ENCODE data around the gene TNIP1.
A peak's percentile ranks its signal among the peaks of the same experiment; 100 is the strongest.

Gene TNIP1

DNA sequence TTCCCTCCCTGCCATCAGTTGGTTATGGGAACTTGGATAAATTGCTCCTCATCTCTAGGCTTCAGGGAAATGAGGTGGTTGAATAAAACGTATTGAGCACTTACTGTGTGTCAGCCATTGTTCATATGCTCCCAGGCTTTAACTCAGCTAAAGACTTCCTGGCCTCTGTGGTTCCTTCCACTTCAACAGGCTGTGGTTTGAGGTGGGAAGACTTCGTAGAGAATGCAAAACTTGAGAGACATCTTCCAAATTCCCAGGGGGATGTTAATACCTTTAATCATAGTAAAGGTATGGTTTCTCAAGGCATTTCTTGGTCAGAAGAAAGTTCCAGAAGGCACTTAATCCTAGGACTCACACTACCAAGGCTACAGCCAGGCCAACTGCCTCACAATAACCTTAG lies 62.0 kb downstream of the TNIP1 start:
- DNase-seq = no peak

DNA sequence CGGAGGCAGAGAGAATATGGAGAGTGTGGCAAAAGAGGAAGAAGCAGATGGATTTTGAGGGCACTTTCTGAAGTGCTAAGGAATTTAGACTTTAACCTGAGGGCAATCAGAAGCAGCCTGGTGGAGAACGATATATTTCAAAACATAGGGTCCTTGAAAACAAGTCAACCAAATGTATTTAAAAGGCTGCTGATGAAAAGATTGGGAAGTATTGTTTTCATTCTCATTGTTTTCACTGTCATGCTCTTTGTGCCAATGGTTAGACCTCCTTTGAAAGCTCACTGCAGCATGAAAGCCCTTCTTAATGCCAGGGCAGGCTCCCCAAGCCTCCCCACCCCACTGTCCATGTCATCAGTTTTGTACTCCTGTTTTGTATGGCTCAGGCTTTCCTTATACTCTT lies 62.9 kb downstream of the TNIP1 start:
- no peak for DNase-seq

DNA sequence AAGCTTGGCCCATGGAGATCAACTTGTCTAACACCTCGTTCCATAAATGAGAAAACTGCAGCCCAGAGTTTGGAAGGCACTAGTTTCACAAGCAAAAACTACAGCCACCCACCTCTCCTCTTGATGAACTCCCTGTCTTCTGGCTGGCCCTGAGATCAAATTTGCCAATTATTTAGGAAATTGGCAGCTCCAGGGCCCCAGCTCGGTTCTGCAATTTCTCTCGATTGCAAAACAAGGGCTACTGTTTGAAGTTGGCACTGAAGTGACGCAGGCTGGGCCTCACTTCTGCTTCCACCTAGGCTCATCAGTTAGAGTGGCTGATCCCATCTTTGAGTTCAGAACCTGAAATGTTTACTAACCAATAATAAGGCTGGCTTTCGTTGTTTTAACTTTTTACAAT lies 64.1 kb downstream of the TNIP1 start:
- no peak for DNase-seq

DNA sequence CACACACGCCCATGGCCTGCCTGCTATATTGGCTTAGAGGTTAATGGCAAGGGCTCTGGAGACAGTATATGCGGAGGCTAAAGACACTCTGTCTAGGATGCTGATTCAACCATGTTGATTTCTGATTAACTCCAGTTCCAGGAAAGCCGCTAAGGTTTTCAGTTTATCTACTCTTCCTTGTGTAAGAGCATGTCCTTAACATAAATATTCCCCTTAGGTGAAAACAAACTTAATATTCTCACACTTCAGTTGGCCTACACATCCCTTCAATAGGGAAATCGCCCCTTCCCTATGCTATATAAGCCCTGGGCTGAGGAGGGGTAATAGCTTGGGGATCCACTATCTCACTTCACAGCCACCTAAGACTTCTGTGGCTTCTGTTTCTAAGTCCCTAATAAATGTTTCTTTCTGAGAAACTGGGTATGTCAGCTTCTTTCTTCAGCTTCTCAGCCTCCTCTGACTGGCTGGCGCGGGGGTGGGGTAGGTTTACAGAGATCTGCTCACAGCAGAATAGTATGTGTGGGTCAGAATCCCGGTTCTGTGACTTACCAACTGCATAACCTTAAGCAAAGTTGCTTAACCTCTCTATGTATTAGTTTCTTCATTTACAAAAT lies 64.8 kb downstream of the TNIP1 start:
- DNase-seq = no peak

DNA sequence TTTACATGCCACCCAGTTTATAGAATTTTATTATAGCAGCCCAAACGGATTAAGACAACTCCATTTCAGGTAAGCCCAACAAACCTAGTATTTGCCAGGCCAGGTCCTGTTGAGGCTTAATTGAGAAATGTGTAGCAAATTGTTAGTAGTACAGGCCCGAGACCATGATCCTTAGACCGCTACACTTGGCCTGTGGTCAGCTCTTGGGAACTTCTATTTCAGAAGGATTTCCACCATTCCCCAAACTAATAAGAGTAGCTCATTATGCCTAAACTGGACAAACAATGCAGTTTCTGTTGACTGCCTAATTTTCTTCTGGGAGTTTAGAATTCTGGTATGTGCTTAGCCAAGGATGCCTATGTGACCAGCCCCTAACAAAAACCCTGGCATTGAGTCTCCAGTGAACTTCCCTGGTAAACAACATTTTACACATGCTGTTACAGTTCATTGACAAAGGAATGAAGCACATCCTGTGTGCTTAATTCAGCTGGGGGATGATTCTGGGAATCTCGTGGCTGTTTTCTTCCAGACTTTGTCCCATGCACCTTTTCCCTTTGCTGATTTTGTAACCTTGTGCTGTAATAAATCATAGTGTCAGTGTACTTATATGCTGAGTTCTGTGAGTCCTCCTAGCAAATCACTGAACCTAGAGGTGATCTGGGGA lies 66.0 kb downstream of the TNIP1 start:
- no peak for DNase-seq

DNA sequence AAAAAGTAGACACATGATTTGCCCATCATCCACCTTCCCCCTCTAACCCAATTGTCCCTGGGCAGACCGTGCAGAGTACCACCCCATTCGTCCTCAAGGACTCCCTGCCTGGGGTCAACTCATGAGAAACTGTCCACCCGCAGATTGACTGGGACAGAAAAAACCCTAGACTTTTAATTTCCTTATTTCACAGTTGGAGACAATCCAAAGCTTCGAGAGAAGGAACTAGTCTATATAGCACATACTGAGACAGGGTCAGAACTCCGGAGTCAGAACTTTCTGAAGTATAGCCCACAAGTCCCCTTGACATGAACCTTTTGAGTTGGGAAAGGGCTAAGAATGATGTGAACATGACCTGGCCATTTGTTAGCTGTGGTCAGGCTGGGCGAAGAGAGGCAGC lies 68.0 kb downstream of the TNIP1 start:
- no peak for DNase-seq

DNA sequence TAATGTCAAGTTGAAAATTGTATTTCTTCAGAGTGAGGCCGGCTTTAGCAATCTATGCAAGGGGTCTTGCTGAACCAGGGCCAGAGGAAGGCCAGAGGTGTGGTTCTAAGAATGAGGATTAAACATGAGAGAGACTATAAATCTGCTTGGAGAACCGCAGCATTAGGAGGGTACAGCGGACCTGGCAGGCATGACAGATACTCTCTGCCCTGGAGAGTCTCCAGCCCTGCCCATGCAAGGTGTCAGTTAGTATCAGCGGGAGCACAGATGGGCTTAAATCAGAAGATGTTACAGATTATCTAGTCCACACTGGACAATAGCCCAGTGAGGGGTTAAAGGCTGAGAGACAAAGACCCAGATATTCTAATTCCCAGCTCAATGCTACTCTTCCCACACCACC lies 71.9 kb downstream of the TNIP1 start:
- DNase-seq = no peak

DNA sequence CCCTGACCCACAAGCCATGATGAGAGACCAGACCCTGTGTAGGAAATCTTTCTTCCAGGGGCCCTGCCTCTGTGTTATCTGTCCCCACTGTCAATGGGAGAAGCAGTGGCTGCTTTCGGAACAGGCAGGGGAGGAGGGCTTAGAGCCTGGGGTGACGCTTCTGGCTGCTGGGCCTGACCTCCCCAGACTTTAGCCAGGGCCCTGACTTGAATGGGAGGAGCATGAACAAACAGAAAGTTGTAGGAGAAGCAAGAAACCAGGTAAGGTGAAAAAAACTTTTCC lies 72.7 kb downstream of the TNIP1 start:
- no peak for DNase-seq

DNA sequence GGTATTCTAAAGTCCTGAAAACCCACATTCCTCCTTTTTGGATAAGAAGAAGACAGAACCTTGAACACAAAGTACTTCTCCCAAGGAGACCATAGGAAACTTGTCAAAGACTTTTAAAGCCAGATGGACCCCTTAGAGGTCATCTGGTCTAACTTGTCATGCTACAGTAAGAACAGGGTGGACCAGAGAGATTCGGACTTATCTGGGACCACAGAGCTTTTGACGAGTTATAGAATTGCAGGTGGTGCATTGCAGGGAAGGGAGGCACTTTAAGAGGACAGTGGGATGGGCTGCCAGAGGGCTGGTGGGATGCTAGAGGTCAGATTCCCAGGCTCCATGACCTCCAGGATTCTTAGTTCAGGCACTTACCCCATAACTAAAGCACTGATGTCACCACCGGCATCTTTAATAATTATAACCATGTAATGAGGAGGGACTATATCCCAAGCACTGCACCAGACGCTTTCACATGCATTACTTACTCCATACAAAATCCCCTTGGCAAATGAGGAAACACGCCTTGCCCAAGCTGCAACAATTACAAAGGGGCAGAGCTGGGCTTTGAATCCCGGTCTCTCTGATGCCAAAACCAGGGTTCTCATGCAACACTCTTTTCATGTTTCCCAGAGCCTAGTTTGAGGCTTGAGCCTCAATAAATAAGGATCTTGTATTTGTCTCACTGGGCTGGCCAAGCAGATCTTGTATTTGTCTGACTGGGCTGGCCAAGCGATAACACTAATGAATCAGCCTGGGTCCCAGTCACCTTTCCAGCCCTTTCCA lies 73.2 kb downstream of the TNIP1 start:
- no peak for DNase-seq

DNA sequence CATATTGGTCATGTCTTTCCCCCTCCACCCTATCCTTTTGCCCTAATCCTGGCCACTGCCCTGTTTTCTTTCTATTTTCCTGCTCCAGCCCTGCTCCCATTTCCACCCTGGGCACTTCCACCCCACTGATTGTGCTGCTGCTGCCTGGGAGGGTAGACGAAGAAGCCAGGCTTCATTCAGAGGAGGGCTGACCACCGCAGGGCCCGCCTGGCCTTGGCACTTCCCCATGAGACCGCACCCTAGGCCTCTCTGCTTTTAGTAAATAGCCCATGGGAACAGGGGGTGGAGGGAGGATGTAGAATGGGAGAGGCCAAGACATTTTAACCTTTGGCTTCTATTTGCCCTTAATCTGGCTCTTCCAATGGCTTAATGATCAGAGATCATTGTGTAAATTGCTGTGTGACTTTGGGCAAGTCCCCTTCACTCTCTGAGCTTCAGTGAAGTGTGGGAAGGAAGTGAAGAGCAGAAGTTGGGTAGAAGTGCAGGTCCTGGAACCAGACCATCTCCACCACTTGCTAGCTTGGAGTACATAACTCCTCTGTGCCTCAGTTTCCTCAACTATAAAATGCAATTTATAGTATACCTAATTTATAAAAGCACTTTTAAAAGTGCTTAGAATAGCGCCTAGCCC lies 74.0 kb downstream of the TNIP1 start:
- no peak for DNase-seq

DNA sequence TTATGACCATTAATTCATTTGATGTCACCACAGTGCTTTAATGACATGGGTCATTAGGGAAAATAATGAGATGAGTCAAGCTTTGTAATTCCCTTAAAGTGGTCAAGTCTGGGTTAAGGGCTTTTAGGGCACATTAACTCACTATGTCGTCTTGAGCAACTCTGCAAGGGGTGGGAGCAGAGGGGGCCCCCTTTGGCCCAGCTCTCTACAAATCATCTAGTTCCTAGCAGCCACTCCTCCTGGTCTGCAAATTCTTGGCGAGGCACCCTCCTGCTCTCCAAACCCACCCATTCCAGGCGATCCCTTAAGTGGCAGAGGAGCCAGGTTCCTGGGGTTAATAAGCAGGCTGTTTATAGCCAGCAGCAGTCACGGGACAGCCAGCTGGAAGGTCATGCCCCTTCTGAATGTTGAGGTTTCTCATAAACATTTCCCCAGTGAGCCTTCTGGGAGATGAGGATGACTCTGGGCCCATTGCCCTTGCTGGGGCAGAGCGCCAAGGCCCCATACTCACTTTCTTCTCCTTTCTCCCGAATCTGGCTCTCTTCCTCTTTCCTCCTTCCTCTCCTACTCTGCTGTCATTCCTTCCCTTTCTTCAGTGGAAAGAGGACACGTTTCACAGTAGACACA lies 74.8 kb downstream of the TNIP1 start:
- no peak for DNase-seq

DNA sequence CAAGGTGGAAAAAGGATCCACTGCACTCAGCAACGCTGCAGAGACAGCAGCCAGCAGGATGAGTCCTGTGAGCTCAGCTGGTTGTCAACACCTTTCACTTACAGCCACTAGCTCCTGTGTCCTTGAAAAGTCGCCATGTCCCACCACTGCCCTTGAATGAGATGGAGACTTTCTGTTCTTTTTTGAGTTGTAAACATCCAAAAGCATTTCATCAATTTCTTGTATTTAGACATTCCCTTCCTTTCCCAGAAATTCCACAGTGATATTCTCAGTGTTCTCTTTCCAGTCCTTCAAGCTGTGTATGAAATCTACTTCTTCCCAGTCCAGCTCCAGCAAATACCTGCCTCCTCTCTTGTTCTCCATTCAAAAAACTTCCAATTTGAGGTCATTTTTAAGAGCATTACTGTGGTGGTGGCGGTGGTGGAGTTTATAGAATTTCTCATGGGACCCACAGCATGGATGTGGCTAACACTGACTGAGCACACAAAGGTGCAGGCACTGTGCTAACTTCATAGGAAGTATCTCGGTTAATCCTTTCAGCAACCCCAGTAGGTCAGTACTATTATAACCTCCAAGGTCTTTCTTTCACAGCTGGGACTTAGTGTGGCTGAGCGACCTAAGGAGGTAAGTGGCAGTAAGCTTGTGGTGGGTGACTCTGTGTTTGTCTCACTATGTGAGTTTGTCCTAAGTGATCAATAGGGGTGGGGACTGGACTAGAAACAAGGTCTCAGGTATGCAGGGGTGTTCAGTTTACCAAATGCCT lies 75.5 kb downstream of the TNIP1 start:
- DNase-seq = no peak

DNA sequence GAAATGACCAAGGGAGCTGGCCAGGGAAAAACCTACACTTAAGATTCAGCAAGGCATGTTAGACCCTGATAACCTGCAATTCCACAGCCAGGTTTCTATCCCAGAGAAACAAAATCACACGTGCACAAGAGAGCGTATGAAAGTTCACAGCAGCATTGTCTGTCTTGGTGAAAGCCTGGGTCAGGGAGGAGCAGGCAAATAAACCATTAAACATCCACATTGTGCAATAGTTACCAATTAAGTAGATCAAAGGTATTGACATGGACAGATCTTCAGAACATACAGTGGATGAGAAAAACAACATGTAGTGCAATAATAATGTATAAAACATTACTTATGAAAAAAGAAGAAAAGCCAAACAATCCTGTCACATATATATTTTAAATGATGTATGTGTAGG lies 76.3 kb downstream of the TNIP1 start:
- DNase-seq = no peak

DNA sequence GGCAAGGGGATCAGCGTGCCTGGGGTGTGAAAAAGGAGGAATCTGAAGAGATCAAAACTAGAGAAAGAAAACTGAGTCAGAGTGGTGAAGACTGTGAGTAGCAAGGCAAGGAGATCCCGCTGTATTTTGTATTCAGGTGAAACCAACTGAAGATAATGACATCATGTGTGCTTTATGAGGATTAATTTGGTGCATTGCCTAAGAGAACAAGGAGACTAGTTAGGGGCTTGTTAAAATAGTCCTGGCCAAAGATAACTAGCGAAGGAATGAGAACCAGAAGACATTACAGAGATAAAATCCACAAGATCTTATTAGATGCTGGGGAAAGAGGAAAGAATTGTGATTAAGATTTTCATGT lies 77.4 kb downstream of the TNIP1 start:
- no peak for DNase-seq

DNA sequence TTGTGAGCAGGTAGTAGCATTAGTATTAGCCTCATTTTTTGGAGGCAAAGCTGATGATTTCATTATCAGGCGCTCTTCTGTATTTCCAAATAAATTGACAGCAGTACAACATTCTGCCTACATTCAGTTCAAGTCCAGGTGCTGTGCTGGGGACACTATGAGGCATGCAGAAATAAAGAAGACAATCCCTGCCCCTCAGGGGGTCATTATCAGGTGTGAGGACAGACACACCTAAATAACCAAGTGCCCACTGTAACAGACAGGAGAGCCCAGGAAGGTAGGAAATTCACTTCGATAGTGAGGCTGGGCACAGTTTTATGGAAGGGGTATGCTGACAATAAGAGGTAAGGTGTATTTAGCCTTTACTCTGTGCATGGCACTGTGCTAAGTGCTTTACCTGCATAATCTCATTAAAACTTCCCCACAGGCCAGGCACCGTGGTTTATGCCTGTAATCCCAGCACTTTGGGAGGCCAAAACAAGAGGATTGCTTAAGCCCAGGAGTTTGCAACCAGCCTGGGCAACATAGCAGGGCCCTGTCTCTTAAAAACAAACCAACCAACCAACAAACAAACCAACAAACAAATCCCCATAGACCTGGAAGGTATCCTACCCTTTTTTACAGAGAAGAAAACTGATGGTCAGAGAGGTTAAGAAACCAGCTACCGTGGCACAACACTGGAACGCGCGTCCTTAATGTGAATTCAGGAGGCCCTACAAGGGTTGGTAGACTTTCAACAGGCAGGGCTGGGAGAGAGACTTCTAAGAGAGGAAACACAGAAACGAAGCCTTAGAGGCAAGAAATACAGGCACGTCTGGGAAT lies 77.9 kb downstream of the TNIP1 start:
- no peak for DNase-seq

DNA sequence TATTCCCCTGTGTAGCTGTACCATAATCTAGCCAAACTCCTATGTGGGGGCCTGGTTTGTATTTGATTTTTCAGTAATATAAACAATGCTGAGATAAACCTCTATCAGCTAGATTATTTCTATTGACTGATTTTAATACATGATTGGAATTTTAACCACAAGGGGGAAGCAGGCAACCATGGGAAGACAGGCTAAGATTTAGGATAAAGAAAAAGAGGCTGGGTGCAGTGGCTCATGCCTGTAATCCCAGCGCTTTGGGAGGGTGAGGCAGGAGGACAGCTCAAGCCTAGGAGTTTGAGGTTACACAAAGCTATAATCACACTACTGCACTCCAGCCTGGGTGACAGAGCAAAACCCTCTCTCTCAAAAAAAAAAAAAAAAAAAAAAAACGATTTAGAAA lies 78.6 kb downstream of the TNIP1 start:
- DNase-seq = peak; percentile 0

DNA sequence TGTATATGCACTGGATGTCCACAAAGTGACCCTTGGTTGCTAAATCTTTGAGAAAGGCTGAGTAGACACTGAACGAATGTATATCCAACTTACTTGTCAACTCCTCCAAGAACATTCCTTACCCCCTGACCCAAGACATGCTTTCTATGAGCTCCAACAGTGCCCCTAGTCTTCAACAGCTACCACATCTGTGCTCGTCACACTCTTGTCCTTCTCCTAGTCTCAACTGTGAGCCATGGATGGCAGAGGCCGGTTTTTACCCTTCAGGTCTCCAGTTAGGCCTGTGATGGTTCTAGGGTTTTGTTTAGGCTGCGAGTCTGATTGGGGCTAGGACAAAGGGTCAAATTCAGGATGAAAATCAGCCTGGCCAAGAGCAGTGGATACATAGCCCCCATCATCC lies 79.4 kb downstream of the TNIP1 start:
- no peak for DNase-seq

DNA sequence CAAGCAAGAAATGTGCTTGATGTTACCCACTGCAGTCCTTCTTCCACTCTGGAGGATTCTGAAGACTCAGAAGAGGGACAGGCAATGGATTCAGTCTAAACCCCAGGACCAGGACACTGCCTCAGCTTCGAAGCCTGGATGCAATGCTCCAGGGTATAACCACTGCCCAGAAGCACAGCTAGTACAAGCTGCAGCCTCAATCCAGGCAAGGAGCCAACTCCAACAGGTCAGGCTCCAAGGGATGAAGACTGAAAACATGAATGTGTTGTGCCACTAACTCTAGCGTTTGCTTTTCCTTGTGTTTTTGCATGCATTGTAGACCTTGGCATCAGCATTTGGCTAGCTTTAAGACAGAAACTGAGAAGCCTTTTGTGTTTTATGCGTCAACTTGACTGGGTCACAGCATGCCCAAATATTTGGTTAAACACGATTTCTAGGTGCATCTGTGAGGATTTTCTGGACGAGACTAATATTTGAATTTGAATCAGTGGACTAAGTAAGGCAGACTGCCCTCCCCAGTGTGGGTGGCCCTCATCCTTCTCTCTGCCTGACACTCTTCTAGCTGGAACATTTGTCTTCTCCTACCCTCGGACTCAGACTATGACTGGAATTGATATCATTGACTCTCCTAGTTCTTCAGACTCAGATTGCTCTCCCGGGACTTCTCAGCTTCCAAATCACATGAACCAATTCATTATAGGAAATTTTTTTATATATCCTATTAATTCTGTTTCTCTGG lies 81.0 kb downstream of the TNIP1 start:
- DNase-seq = no peak

DNA sequence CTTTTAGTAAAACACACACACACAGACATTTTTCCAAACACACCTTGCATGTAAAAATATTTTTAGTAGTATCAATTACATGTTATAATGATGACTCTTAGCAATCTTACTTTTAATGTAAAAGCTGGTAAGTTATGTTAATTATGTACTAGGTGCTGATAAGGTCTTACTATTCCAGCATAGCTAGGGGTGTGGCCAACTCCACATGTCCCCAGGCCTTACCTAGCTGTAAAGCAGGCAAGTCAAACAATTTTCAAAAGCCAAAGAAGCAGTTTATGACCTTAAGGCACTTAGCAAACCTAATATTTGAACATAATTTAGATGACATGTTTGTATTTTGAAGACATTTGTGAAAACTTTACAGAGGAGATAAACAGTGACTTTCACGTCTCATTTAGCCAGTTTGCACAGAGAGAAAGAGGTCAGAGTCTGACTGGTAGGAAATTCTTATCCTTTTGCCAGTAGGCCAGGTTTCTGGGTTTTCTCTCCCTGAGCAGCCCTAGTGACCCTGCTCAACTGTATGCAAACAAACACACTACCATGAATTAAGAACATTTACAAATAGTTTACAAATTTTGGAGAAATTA lies 86.9 kb downstream of the TNIP1 start:
- no peak for DNase-seq

DNA sequence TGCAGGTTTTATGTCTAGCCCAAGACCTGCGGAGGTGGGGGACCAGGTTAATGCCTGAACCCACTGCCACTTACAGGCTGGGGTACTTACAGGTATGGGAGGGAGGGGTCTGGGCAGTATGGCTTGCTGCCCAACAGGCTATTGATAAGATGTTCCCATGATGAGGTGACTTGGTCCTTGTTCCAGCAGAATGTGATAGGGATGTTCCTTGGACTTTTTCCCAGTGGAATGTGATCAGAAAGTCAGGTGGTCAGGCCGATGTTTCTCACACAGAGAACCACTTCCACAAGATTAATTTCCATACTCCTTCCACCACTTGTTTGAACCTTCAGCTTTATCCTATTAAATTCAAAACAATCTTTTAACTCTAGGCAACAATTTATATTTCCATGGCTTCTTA lies 87.4 kb downstream of the TNIP1 start:
- no peak for DNase-seq

DNA sequence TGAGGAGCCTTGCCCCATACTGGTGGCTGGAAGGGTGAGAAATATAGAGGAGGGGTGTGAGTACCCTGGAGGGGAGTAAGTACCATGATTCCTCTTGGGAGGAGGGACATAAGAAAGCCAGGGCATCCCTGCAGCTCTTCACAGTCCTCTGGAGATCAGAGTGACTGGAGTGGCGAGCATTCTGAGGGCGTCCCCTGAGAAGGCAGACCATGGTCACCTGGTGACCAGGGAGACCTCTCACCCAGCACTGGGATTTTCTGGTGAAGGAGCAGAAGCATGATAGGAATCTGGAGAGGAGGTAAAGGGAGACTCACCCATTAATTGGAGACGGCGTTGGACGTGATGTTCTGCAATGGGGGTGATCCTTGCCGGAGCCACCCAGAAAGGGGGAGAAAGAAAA lies 88.1 kb downstream of the TNIP1 start:
- no peak for DNase-seq
